Endothelial cell of umbilical vein (primary cell): ENCODE measurements around the gene TDRD9. TPM values are rescaled to one million over a fixed set of nuclear protein-coding genes. Genes with fewer than 3 reads are reported as not detected.

Experiments
- BruUV-seq: library from RNA; stranded (reverse); fragments of 400-500 nt; replicated peaks from 2 replicates; lab custom pipeline; 2021; lab: Mats Ljungman, UMichigan
- CTCF ChIA-PET: fragments of 300-600, 350-600 bp; sonication (Branson Sonifier 250); formaldehyde crosslinking; loops from one replicate; lab custom pipeline; 2021; ENCODE audit warnings: antibody characterized with exemption, inconsistent platforms; lab: Charles Lee
- POLR2A ChIA-PET: fragments of 300-600, 350-600 bp; sonication (Branson Sonifier 250); formaldehyde crosslinking; loops from one replicate; lab custom pipeline; 2021; ENCODE audit warnings: antibody characterized with exemption, inconsistent platforms; lab: Charles Lee
- DNase-seq: peaks from one replicate; pipeline ENCODE4 v3.0.0-alpha.2; 2011; ENCODE audit warnings: low read depth, low spot score
- FAIRE-seq: peaks from 2 replicates; lab custom pipeline; 2011; peaks lifted over from hg19 to GRCh38; lab: Jason Lieb, UNC
- H2AFZ ChIP-seq: 2 replicates; pipeline ENCODE4 v1.6.0; 2012; ENCODE audit warnings: low read depth, low read length, control low read depth, inconsistent platforms
- H3K27ac ChIP-seq: 2 replicates; pipeline ENCODE4 v1.5.1; 2011; ENCODE audit warnings: low read depth, mild to moderate bottlenecking, control low read depth, low read length, moderate library complexity; ENCODE audit not compliant: insufficient read depth
- H3K27me3 ChIP-seq, 2 experiments: 2 replicates each; pipeline versions ENCODE4 v1.6.0 to v1.6.1; 2011; ENCODE audit warnings: low read length in 2 of 2, mixed read lengths in 1 of 2; ENCODE audit not compliant: control insufficient read depth in 2 of 2, insufficient read depth in 2 of 2
- H3K36me3 ChIP-seq, 2 experiments: 2 replicates in 1 of 2; 3 replicates in 1 of 2; pipeline ENCODE4 v1.5.1; 2011; ENCODE audit warnings: low read length in 2 of 2, mild to moderate bottlenecking in 1 of 2, moderate library complexity in 1 of 2; ENCODE audit not compliant: control insufficient read depth in 2 of 2, insufficient read depth in 2 of 2; ENCODE audit errors: extremely low read depth in 1 of 2
- H3K4me1 ChIP-seq: 3 replicates; pipeline ENCODE4 v1.5.1; 2011; ENCODE audit warnings: mild to moderate bottlenecking, low read length; ENCODE audit not compliant: control insufficient read depth, insufficient read depth; ENCODE audit errors: extremely low read depth
- H3K4me2 ChIP-seq: 2 replicates; pipeline ENCODE4 v1.6.1; 2011; ENCODE audit warnings: low read length, control low read depth, mixed read lengths; ENCODE audit not compliant: insufficient read depth
- H3K4me3 ChIP-seq, 3 experiments: fragments of 200-600 bp in 1 of 3; sonication (generic), shearing (Covaris generic) in 1 of 3; replicated peaks in 1 of 3; 2 replicates each; pipeline ENCODE4 v1.5.1; 2011 to 2016; ENCODE audit warnings: control low read depth in 3 of 3, low read length in 3 of 3, mild to moderate bottlenecking in 2 of 3, inconsistent platforms in 1 of 3, low read depth in 1 of 3, moderate library complexity in 1 of 3; ENCODE audit not compliant: insufficient read depth in 1 of 3
- H3K79me2 ChIP-seq: 2 replicates; pipeline ENCODE4 v1.6.0; 2012; ENCODE audit warnings: low read length, inconsistent platforms; ENCODE audit not compliant: control insufficient read depth, insufficient read depth
- H3K9ac ChIP-seq: replicated peaks from 2 replicates; pipeline ENCODE3; 2011; ENCODE audit warnings: low read length, control low read depth; ENCODE audit not compliant: insufficient read depth; ENCODE audit errors: extremely low read depth
- H3K9me1 ChIP-seq: replicated peaks from 3 replicates; pipeline ENCODE4 v1.6.0; 2011; ENCODE audit warnings: mild to moderate bottlenecking, low read length; ENCODE audit not compliant: control insufficient read depth, insufficient read depth; ENCODE audit errors: extremely low read depth
- H3K9me3 ChIP-seq: replicated peaks from 2 replicates; pipeline ENCODE4 v1.5.1; 2012; ENCODE audit warnings: low read length, inconsistent platforms; ENCODE audit not compliant: control insufficient read depth, insufficient read depth
- H4K20me1 ChIP-seq: replicated peaks from 2 replicates; pipeline ENCODE3; 2011; ENCODE audit warnings: mild to moderate bottlenecking, low read length; ENCODE audit not compliant: control insufficient read depth, insufficient read depth; ENCODE audit errors: extremely low read depth
- EZH2 ChIP-seq: IDR thresholded peaks from 2 replicates; pipeline ENCODE4 v1.6.1; 2012; ENCODE audit warnings: borderline replicate concordance, low read depth, mild to moderate bottlenecking, moderate library complexity, low read length, inconsistent platforms; ENCODE audit not compliant: severe bottlenecking
- FOS ChIP-seq: IDR thresholded peaks from 2 replicates; pipeline ENCODE4 v1.6.1; 2011; ENCODE audit warnings: mild to moderate bottlenecking, low read length, moderate library complexity, borderline replicate concordance; ENCODE audit not compliant: insufficient read depth
- GATA2 ChIP-seq: IDR thresholded peaks from 2 replicates; pipeline ENCODE4 v1.7.0; 2011; ENCODE audit warnings: low read depth, mild to moderate bottlenecking, moderate library complexity, mixed read lengths, low read length; ENCODE audit not compliant: insufficient read length, insufficient read depth
- JUN ChIP-seq: IDR thresholded peaks from 2 replicates; pipeline ENCODE4 v1.6.1; 2011; ENCODE audit warnings: borderline replicate concordance, low read depth; ENCODE audit not compliant: insufficient read length, insufficient read depth
- MYC ChIP-seq: IDR thresholded peaks from one replicate; pipeline ENCODE4 v1.6.1; 2011; ENCODE audit warnings: mild to moderate bottlenecking, low read depth, low read length
- POLR2A ChIP-seq: IDR thresholded peaks from 2 replicates; pipeline ENCODE4 v1.6.1; 2012; ENCODE audit warnings: low read depth, mild to moderate bottlenecking, control low read depth, low read length
- POLR2AphosphoS5 ChIP-seq: IDR thresholded peaks from 2 replicates; pipeline ENCODE4 v1.6.1; 2012; ENCODE audit warnings: low read depth, mild to moderate bottlenecking, control low read depth, low read length, moderate library complexity; ENCODE audit not compliant: insufficient read depth
- dilution Hi-C: fragments of 300-500 bp; cut with MboI; formaldehyde crosslinking; loops from one replicate; pipeline ENCODE4 v1.15.0; 2019; ENCODE audit warnings: low sequenced_read_pairs; ENCODE audit not compliant: extremely low pct_ligation_motif_present
- intact Hi-C: fragments of 100-400 bp; cut with micrococcal nuclease; formaldehyde crosslinking; loops from one replicate; pipeline ENCODE4 v1.10.0; 2022
- polyA plus RNA-seq, 4 experiments: library from polyadenylated mRNA; depleted of rRNA in 3 of 4; stranded (reverse) in 3 of 4; unstranded in 1 of 4; fragments of >200 nt; gene quantifications; 2 replicates each; pipeline versions ENCODE4 v1.2.1 to v1.2.3, GENCODE V29; 2011 to 2012; ENCODE audit warnings: missing spikeins in 1 of 4
- total RNA-seq: library from RNA; stranded (reverse); gene quantifications from 2 replicates; pipeline ENCODE4 v1.2.3, GENCODE V29; 2021
- TF ChIP-seq, protein P1 (sequence below), 2 donors: IDR thresholded peaks; 1 replicate in 1 of 2; 2 replicates in 1 of 2; pipeline ENCODE4 v1.5.1; 2011; ENCODE audit warnings: low read length in 2 of 2, mild to moderate bottlenecking in 2 of 2, moderate library complexity in 2 of 2, control low read depth in 1 of 2, inconsistent platforms in 1 of 2, low read depth in 1 of 2; ENCODE audit not compliant: insufficient read depth in 1 of 2; ENCODE audit errors: extremely low read depth in 1 of 2
- TF ChIP-seq, protein P2 (sequence below): IDR thresholded peaks from 2 replicates; pipeline ENCODE4 v1.6.1; 2011; ENCODE audit not compliant: insufficient read depth, insufficient read length

The TDRD9 gene
- total and polyA plus RNA-seq, 2 donors (not counting 3 experiments of a cell fraction or from before 2014, with no cell fraction given) = 0.52 to 1.4 TPM

GRCh38 chr14:104101086-104101621, 172.9 kb downstream of the TDRD9 start:
- Histone ChIP-seq H3K9me3 (no peaks in the 10 kb centered on the region), H3K27me3 (no peaks in the 10 kb centered on the region), H3K79me2 (no peaks in the 10 kb centered on the region), H2AFZ (no peak overlapping the region), H3K4me2 (no peak overlapping the region), H3K4me1 (no peaks in the 10 kb centered on the region), H3K36me3 (no peaks in the 10 kb centered on the region), H3K9ac (no peak overlapping the region), H3K4me3 (no peak overlapping the region), H3K27ac (no peak overlapping the region), H3K9me1 (no peaks in the 10 kb centered on the region), H4K20me1 (no peaks in the 10 kb centered on the region)
- FAIRE-seq (no peak), DNase-seq (no peak)
- BruUV-seq = no TSS peak
- ChIA-PET POLR2A (no interaction called here), CTCF (interaction anchor here (1.4 kb wide), 1 partner anchor 463 kb away, joined by 4 read pairs; no protein-coding TSS in a partner anchor)
- no peak for TF ChIP-seq POLR2A
- no peak for TF ChIP-seq FOS
- no peak for TF ChIP-seq GATA2
- no peak for TF ChIP-seq MYC
- TF ChIP-seq, protein P1, sequence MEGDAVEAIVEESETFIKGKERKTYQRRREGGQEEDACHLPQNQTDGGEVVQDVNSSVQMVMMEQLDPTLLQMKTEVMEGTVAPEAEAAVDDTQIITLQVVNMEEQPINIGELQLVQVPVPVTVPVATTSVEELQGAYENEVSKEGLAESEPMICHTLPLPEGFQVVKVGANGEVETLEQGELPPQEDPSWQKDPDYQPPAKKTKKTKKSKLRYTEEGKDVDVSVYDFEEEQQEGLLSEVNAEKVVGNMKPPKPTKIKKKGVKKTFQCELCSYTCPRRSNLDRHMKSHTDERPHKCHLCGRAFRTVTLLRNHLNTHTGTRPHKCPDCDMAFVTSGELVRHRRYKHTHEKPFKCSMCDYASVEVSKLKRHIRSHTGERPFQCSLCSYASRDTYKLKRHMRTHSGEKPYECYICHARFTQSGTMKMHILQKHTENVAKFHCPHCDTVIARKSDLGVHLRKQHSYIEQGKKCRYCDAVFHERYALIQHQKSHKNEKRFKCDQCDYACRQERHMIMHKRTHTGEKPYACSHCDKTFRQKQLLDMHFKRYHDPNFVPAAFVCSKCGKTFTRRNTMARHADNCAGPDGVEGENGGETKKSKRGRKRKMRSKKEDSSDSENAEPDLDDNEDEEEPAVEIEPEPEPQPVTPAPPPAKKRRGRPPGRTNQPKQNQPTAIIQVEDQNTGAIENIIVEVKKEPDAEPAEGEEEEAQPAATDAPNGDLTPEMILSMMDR (IDR thresholded peaks at IDR 0.05; ENCODE audit: extremely low read depth in 1 of 2, insufficient read depth in 1 of 2, low read depth in 1 of 2, low read length in 2 of 2) = no peak
- TF ChIP-seq POLR2AphosphoS5 = no peak
- TF ChIP-seq EZH2 = no peak
- TF ChIP-seq, protein P2, sequence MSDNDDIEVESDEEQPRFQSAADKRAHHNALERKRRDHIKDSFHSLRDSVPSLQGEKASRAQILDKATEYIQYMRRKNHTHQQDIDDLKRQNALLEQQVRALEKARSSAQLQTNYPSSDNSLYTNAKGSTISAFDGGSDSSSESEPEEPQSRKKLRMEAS = no peak
- no peak for TF ChIP-seq JUN
- dilution Hi-C loops = no loop called here
- intact Hi-C loops = no loop called here
